Measurements from ENCODE around the gene HGS. TPM values are rescaled to one million over a fixed set of nuclear protein-coding genes. Genes with fewer than 3 reads are reported as not detected.

The HGS gene
- total and polyA plus RNA-seq, 2 of the 13 experiments (the other 11 are each of a cell fraction or from before 2014, with no cell fraction given): 73.3 to 78.1 TPM

DNA sequence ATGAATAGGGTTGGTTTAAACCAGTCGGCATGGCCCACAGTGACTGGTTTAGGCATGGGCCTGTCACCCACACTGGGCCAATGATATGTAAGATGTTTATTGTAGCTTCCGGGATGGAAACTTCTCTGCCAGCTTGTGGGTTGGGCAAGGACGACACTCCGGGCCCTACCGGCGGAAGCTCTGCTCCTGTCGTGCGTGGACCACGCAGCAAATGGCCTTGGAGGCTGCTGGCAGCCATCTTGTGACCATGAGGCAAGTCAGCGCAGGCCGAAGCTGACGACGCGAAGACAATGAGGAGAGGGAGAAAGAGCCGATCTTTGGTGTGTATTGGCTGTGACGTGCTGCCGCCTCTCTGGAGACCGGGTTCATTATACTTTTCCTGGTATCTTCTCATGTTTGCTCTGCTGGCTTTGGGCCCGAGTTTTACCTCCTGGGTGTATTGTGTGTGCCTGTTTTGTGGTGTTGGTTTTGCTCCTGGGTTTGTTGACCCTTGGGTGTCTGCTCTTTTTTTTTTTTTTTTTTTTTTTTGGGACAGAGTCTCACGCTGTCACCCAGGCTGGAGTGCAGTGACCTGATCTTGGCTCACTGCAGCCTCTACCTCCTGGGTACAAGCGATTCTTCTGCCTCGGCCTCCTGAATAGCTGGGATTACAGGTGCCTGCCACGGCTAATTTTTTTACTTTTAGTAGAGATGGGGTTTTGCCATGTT, 43.7 kb downstream of the HGS start (continued):
- TF ChIP-seq ZNF451 (CRISPR knock-in tag; IDR thresholded peaks at IDR 0.05): peak; percentile 99
- peak; percentile 78 for TF ChIP-seq FOXJ3 (CRISPR knock-in tag; IDR thresholded peaks at IDR 0.05; ENCODE audit: borderline replicate concordance)
- peak; percentile 40 for TF ChIP-seq PTBP1 (IDR thresholded peaks at IDR 0.05; ENCODE audit: low read depth, low read length, poor library complexity, severe bottlenecking)
- peak; percentile 92; the same call in 1 of the 2 replicates for TF ChIP-seq KDM1A (CRISPR knock-in tag; IDR thresholded peaks at IDR 0.05)
- no peak for TF ChIP-seq RBM39 (IDR thresholded peaks at IDR 0.05; ENCODE audit: low read depth, low read length, poor library complexity, severe bottlenecking)
- TF ChIP-seq, protein P1, sequence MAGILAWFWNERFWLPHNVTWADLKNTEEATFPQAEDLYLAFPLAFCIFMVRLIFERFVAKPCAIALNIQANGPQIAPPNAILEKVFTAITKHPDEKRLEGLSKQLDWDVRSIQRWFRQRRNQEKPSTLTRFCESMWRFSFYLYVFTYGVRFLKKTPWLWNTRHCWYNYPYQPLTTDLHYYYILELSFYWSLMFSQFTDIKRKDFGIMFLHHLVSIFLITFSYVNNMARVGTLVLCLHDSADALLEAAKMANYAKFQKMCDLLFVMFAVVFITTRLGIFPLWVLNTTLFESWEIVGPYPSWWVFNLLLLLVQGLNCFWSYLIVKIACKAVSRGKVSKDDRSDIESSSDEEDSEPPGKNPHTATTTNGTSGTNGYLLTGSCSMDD (CRISPR knock-in tag; IDR thresholded peaks at IDR 0.05): peak; percentile 92
- TF ChIP-seq SMAD9 (CRISPR knock-in tag; IDR thresholded peaks at IDR 0.05): peak; percentile 99
- TF ChIP-seq PCBP2 (optimal IDR thresholded peaks at IDR 0.05; ENCODE audit: low read depth, low read length, poor library complexity, severe bottlenecking): no peak
- no peak for TF ChIP-seq ZNF282 (IDR thresholded peaks at IDR 0.05; ENCODE audit: partially characterized antibody)
- TF ChIP-seq MAFF (IDR thresholded peaks at IDR 0.05; ENCODE audit: low read depth, low read length): no peak
- TF ChIP-seq ZNF138 (CRISPR knock-in tag; IDR thresholded peaks at IDR 0.05; ENCODE audit: low read depth): peak; percentile 98
- peak; percentile 93; the same call in 1 of the 2 replicates for TF ChIP-seq ZNF484 (CRISPR knock-in tag; IDR thresholded peaks at IDR 0.05; ENCODE audit: borderline replicate concordance, low read depth)
- TF ChIP-seq, protein P2, sequence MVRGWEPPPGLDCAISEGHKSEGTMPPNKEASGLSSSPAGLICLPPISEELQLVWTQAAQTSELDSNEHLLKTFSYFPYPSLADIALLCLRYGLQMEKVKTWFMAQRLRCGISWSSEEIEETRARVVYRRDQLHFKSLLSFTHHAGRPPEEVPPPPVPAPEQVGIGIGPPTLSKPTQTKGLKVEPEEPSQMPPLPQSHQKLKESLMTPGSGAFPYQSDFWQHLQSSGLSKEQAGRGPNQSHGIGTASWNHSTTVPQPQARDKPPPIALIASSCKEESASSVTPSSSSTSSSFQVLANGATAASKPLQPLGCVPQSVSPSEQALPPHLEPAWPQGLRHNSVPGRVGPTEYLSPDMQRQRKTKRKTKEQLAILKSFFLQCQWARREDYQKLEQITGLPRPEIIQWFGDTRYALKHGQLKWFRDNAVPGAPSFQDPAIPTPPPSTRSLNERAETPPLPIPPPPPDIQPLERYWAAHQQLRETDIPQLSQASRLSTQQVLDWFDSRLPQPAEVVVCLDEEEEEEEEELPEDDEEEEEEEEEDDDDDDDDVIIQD (CRISPR knock-in tag; IDR thresholded peaks at IDR 0.05; ENCODE audit: low read depth): peak; percentile 82; the same call in 1 of the 2 replicates
- TF ChIP-seq, protein P3, sequence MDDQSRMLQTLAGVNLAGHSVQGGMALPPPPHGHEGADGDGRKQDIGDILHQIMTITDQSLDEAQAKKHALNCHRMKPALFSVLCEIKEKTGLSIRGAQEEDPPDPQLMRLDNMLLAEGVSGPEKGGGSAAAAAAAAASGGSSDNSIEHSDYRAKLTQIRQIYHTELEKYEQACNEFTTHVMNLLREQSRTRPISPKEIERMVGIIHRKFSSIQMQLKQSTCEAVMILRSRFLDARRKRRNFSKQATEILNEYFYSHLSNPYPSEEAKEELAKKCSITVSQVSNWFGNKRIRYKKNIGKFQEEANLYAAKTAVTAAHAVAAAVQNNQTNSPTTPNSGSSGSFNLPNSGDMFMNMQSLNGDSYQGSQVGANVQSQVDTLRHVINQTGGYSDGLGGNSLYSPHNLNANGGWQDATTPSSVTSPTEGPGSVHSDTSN (CRISPR knock-in tag; IDR thresholded peaks at IDR 0.05; ENCODE audit: borderline replicate concordance): peak; percentile 92; the same call in 1 of the 2 replicates
- no peak for TF ChIP-seq TBX3 (IDR thresholded peaks at IDR 0.05; ENCODE audit: borderline replicate concordance)
- no peak for TF ChIP-seq ZNF383 (CRISPR knock-in tag; IDR thresholded peaks at IDR 0.05; ENCODE audit: borderline replicate concordance)
- TF ChIP-seq HNRNPL (IDR thresholded peaks at IDR 0.05; ENCODE audit: low read depth, low read length): peak; percentile 81; the same call in 1 of the 2 replicates
- TF ChIP-seq ZNF549 (CRISPR knock-in tag; IDR thresholded peaks at IDR 0.05): no peak
- no peak for TF ChIP-seq ZEB1 (IDR thresholded peaks at IDR 0.05; ENCODE audit: insufficient replicate concordance, low read depth)
- TF ChIP-seq ZNF501 (CRISPR knock-in tag; IDR thresholded peaks at IDR 0.05): peak; percentile 91
- TF ChIP-seq ZFAT (CRISPR knock-in tag; conservative IDR thresholded peaks at IDR 0.05): no peak; the same call in 1 of the 2 replicates
- TF ChIP-seq CREM (IDR thresholded peaks at IDR 0.05): peak; percentile 68
- TF ChIP-seq CREM (CRISPR knock-in tag; IDR thresholded peaks at IDR 0.05): no peak
- peak; percentile 97 for TF ChIP-seq ZNF564 (CRISPR knock-in tag; IDR thresholded peaks at IDR 0.05)
- TF ChIP-seq ZNF703 (CRISPR knock-in tag; IDR thresholded peaks at IDR 0.05; ENCODE audit: borderline replicate concordance): peak; percentile 95
- TF ChIP-seq, protein P4, sequence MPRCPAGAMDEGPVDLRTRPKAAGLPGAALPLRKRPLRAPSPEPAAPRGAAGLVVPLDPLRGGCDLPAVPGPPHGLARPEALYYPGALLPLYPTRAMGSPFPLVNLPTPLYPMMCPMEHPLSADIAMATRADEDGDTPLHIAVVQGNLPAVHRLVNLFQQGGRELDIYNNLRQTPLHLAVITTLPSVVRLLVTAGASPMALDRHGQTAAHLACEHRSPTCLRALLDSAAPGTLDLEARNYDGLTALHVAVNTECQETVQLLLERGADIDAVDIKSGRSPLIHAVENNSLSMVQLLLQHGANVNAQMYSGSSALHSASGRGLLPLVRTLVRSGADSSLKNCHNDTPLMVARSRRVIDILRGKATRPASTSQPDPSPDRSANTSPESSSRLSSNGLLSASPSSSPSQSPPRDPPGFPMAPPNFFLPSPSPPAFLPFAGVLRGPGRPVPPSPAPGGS (CRISPR knock-in tag; IDR thresholded peaks at IDR 0.05): peak; percentile 99
